ENCODE data around the gene PRPF8.
"Not testable (repeated sequence)": the region's sequence is repeated elsewhere in the genome, so short reads cannot be mapped to it uniquely, and the experiment has no call there.

Gene PRPF8

GRCh38 chr17:1709971-1710806 is 25.5 kb upstream of the PRPF8 start, which contains the start of gene TLCD2:
TSS of gene TLCD2 (minus strand) at chr17:1710377. CDS start at chr17:1710242, 135 bp downstream.
- TF ChIP-seq, protein P1, sequence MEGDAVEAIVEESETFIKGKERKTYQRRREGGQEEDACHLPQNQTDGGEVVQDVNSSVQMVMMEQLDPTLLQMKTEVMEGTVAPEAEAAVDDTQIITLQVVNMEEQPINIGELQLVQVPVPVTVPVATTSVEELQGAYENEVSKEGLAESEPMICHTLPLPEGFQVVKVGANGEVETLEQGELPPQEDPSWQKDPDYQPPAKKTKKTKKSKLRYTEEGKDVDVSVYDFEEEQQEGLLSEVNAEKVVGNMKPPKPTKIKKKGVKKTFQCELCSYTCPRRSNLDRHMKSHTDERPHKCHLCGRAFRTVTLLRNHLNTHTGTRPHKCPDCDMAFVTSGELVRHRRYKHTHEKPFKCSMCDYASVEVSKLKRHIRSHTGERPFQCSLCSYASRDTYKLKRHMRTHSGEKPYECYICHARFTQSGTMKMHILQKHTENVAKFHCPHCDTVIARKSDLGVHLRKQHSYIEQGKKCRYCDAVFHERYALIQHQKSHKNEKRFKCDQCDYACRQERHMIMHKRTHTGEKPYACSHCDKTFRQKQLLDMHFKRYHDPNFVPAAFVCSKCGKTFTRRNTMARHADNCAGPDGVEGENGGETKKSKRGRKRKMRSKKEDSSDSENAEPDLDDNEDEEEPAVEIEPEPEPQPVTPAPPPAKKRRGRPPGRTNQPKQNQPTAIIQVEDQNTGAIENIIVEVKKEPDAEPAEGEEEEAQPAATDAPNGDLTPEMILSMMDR (conservative IDR thresholded peaks at IDR 0.05), result no peak
- peak within 1 kb of the TSS; percentile 55; the same call in 1 of the 2 replicates for H3K27ac ChIP-seq

- TF ChIP-seq, protein P1 (conservative IDR thresholded peaks at IDR 0.05), result no peak
- H3K27ac ChIP-seq, result peak overlapping the region; percentile 55; the same call in 1 of the 2 replicates
These were observed 24.8 kb upstream of the PRPF8 start for GRCh38 chr17:1709403-1709951.

DNA sequence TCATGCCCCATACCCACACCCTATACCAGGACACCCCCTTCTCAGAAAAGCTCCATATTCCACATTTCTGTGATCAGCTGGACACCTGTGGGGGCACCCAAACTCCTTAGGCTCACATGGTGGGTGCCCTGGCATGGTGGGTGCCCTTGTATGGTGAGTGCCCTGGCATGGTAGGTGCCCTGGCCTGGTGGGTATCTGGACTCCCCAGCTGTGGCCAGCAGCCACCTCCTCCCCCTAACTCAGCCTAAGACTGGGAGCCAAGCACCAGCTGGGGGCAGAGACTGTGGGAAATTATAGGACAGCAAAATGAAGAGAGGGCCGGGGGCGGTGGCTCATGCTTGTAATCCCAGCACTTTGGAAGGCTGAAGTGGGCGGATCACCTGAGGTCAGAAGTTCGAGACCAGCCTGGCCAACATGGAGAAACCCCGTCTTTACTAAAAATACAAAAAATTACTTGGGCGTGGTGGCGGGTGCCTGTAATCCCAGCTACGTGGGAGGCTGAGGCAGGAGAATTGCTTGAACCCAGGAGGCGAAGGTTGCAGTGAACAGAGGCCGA is 24.2 kb upstream of the PRPF8 start:
- H3K27ac ChIP-seq, result not testable (repeated sequence)

DNA sequence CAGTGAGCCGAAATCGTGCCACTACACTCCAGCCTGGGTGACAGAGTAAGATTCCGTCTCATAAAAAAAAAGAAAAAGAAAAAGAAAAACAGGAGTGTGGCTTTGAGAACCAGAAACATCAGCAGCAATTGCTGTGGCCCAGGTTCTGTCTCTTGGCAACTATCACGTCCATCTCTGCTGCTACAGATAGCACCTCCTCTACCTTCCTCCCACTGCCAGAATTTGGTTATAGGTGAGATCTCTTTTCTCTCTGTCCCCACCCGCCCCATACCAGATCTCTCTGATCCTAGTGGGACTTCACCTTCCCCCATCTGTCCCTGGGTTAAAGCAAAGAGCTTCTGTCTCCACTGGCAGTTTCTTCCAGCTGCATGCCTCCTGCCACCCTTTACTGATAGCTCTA is 22.4 kb upstream of the PRPF8 start:
- TF ChIP-seq, protein P1 (conservative IDR thresholded peaks at IDR 0.05), result no peak
- peak overlapping the region; percentile 20 for H3K27ac ChIP-seq

GRCh38 chr17:1705004-1705403 is 20.3 kb upstream of the PRPF8 start:
- H3K27ac ChIP-seq, result no peak overlapping the region
- TF ChIP-seq, protein P1 (conservative IDR thresholded peaks at IDR 0.05), result no peak

GRCh38 chr17:1703063-1703462 is 18.4 kb upstream of the PRPF8 start:
- TF ChIP-seq, protein P1 (conservative IDR thresholded peaks at IDR 0.05), result no peak
- H3K27ac ChIP-seq, result no peak overlapping the region

DNA sequence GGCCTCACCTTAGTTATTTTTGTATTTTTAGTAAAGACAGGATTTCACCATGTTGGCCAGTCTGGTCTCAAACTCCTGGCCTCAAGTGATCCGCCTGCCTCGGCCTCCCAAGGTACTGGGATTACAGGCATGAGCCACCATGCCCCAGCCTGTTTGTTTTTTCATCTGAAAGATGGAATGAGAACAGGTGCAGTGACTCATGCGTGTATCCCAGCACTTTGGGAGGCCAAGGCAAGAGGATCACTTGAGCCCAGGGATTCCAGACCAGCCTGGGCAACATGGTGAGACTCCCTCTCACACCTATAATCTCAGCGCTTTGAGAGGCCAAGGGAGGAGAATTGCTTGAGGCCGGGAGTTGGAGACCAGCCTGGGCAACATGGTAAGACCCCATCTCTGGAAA is 15.2 kb upstream of the PRPF8 start:
- not testable (repeated sequence) for H3K27ac ChIP-seq

DNA sequence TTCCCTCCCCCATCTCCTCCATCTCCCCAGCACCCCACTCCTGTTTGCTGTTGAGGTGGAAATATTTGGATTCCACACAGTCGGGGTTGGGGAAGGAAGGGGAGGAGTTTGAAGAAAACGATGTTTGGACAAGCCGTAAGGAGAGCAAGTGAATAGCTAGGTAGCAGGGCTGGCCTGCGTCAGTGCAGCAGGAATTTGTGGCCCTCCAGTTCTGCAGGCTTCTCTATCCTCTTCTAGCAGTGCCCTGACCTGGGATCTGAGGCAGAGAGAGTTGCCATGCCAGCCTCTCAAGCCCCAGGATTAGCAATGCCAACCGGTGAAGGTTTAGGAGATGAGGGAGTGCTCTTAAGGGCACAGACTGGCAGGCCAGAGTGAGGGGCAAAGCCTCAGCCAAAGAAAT is 13.0 kb upstream of the PRPF8 start:
- TF ChIP-seq, protein P1 (conservative IDR thresholded peaks at IDR 0.05), result no peak

More for the DNA sequence above, 13.0 kb upstream of the PRPF8 start:
- no peak overlapping the region for H3K27ac ChIP-seq
